ENCODE measurements around the gene CALM1. TPM values are rescaled to one million over a fixed set of nuclear protein-coding genes. Genes with fewer than 3 reads are reported as not detected.

Gene CALM1
- total RNA-seq, 1 experiment from 2014 or later, result 373 TPM

- TF ChIP-seq MLX (CRISPR knock-in tag; IDR thresholded peaks at IDR 0.05) (no peak), NR2C2 (CRISPR knock-in tag; IDR thresholded peaks at IDR 0.05) (no peak), GABPB1 (CRISPR knock-in tag; IDR thresholded peaks at IDR 0.05) (no peak)
- TF ChIP-seq, protein P1, sequence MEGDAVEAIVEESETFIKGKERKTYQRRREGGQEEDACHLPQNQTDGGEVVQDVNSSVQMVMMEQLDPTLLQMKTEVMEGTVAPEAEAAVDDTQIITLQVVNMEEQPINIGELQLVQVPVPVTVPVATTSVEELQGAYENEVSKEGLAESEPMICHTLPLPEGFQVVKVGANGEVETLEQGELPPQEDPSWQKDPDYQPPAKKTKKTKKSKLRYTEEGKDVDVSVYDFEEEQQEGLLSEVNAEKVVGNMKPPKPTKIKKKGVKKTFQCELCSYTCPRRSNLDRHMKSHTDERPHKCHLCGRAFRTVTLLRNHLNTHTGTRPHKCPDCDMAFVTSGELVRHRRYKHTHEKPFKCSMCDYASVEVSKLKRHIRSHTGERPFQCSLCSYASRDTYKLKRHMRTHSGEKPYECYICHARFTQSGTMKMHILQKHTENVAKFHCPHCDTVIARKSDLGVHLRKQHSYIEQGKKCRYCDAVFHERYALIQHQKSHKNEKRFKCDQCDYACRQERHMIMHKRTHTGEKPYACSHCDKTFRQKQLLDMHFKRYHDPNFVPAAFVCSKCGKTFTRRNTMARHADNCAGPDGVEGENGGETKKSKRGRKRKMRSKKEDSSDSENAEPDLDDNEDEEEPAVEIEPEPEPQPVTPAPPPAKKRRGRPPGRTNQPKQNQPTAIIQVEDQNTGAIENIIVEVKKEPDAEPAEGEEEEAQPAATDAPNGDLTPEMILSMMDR (IDR thresholded peaks at IDR 0.05), result no peak
These were observed 34.3 kb upstream of the CALM1 start (continued) for GRCh38 chr14:90362558-90362896.

- POLR2A ChIA-PET, result interaction anchor here (0.5 kb wide), 1 partner anchor 180 kb away, joined by 3 read pairs; no protein-coding TSS in a partner anchor
- no peaks in the 10 kb centered on the region for H3K9me3 Mint-ChIP-seq
- no peak overlapping the region for H3K27ac Mint-ChIP-seq
- no peak for ATAC-seq
- no peaks in the 10 kb centered on the region for H3K36me3 Mint-ChIP-seq
- no peak for TF ChIP-seq USF2 (CRISPR knock-in tag; IDR thresholded peaks at IDR 0.05)
- no peak for TF ChIP-seq NFYB (CRISPR knock-in tag; conservative IDR thresholded peaks at IDR 0.05; ENCODE audit: low read depth)
- TF ChIP-seq TP53 (CRISPR knock-in tag; IDR thresholded peaks at IDR 0.05), result no peak
- no peak overlapping the region for H3K4me3 Mint-ChIP-seq
- CTCF ChIA-PET, result interaction anchor here (1.1 kb wide), 2 partner anchors 389 to 391 kb away, joined by 3 to 5 read pairs; no protein-coding TSS in a partner anchor
- H3K4me1 Mint-ChIP-seq, result no peaks in the 10 kb centered on the region
- H3K27me3 Mint-ChIP-seq (ENCODE audit: low read depth), result no peaks in the 10 kb centered on the region
- no peak for DNase-seq (ENCODE audit: low spot score)
These were observed 27.7 kb upstream of the CALM1 start for GRCh38 chr14:90368946-90369721.

GRCh38 chr14:90373887-90374286 is 22.9 kb upstream of the CALM1 start:
- Mint-ChIP-seq H3K4me1 (no peaks in the 10 kb centered on the region), H3K9me3 (no peaks in the 10 kb centered on the region)
- TF ChIP-seq NR3C1 (CRISPR knock-in tag; conservative IDR thresholded peaks at IDR 0.05; ENCODE audit: low read depth), result no peak
- TF ChIP-seq, protein P2, sequence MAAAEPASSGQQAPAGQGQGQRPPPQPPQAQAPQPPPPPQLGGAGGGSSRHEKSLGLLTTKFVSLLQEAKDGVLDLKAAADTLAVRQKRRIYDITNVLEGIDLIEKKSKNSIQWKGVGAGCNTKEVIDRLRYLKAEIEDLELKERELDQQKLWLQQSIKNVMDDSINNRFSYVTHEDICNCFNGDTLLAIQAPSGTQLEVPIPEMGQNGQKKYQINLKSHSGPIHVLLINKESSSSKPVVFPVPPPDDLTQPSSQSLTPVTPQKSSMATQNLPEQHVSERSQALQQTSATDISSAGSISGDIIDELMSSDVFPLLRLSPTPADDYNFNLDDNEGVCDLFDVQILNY (CRISPR knock-in tag; IDR thresholded peaks at IDR 0.05), result no peak
- TF ChIP-seq ESRRA (CRISPR knock-in tag; IDR thresholded peaks at IDR 0.05; ENCODE audit: borderline replicate concordance), result no peak
- TF ChIP-seq, protein P3, sequence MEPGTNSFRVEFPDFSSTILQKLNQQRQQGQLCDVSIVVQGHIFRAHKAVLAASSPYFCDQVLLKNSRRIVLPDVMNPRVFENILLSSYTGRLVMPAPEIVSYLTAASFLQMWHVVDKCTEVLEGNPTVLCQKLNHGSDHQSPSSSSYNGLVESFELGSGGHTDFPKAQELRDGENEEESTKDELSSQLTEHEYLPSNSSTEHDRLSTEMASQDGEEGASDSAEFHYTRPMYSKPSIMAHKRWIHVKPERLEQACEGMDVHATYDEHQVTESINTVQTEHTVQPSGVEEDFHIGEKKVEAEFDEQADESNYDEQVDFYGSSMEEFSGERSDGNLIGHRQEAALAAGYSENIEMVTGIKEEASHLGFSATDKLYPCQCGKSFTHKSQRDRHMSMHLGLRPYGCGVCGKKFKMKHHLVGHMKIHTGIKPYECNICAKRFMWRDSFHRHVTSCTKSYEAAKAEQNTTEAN (CRISPR knock-in tag; IDR thresholded peaks at IDR 0.05), result no peak
- no peak for TF ChIP-seq ERG (CRISPR knock-in tag; IDR thresholded peaks at IDR 0.05)
- no peak for TF ChIP-seq FOXP1 (CRISPR knock-in tag; IDR thresholded peaks at IDR 0.05; ENCODE audit: borderline replicate concordance)
- TF ChIP-seq, protein P4, sequence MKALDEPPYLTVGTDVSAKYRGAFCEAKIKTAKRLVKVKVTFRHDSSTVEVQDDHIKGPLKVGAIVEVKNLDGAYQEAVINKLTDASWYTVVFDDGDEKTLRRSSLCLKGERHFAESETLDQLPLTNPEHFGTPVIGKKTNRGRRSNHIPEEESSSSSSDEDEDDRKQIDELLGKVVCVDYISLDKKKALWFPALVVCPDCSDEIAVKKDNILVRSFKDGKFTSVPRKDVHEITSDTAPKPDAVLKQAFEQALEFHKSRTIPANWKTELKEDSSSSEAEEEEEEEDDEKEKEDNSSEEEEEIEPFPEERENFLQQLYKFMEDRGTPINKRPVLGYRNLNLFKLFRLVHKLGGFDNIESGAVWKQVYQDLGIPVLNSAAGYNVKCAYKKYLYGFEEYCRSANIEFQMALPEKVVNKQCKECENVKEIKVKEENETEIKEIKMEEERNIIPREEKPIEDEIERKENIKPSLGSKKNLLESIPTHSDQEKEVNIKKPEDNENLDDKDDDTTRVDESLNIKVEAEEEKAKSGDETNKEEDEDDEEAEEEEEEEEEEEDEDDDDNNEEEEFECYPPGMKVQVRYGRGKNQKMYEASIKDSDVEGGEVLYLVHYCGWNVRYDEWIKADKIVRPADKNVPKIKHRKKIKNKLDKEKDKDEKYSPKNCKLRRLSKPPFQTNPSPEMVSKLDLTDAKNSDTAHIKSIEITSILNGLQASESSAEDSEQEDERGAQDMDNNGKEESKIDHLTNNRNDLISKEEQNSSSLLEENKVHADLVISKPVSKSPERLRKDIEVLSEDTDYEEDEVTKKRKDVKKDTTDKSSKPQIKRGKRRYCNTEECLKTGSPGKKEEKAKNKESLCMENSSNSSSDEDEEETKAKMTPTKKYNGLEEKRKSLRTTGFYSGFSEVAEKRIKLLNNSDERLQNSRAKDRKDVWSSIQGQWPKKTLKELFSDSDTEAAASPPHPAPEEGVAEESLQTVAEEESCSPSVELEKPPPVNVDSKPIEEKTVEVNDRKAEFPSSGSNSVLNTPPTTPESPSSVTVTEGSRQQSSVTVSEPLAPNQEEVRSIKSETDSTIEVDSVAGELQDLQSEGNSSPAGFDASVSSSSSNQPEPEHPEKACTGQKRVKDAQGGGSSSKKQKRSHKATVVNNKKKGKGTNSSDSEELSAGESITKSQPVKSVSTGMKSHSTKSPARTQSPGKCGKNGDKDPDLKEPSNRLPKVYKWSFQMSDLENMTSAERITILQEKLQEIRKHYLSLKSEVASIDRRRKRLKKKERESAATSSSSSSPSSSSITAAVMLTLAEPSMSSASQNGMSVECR (CRISPR knock-in tag; IDR thresholded peaks at IDR 0.05; ENCODE audit: borderline replicate concordance), result no peak
- TF ChIP-seq FOXJ3 (CRISPR knock-in tag; IDR thresholded peaks at IDR 0.05; ENCODE audit: borderline replicate concordance), result no peak
- TF ChIP-seq ZNF263 (CRISPR knock-in tag; IDR thresholded peaks at IDR 0.05; ENCODE audit: low read depth), result no peak
- no peak for TF ChIP-seq SP1 (CRISPR knock-in tag; conservative IDR thresholded peaks at IDR 0.05)
- TF ChIP-seq ATF1 (CRISPR knock-in tag; IDR thresholded peaks at IDR 0.05), result no peak
- TF ChIP-seq MXD4 (CRISPR knock-in tag; IDR thresholded peaks at IDR 0.05; ENCODE audit: borderline replicate concordance), result no peak
- no peak for TF ChIP-seq SMAD4 (CRISPR knock-in tag; IDR thresholded peaks at IDR 0.05)
- TF ChIP-seq MLX (CRISPR knock-in tag; IDR thresholded peaks at IDR 0.05), result no peak

More at GRCh38 chr14:90373887-90374286, 22.9 kb upstream of the CALM1 start:
- no peak overlapping the region for H3K27ac Mint-ChIP-seq
- ATAC-seq (no peak), DNase-seq (ENCODE audit: low spot score) (no peak)
- no peaks in the 10 kb centered on the region for H3K27me3 Mint-ChIP-seq (ENCODE audit: low read depth)
- H3K36me3 Mint-ChIP-seq, result no peaks in the 10 kb centered on the region
- ChIA-PET CTCF (interaction anchor here (0.7 to 1.0 kb wide), 2 partner anchors 384 to 981 kb away, joined by 3 to 5 read pairs; no protein-coding TSS in a partner anchor), POLR2A (interaction anchor here (0.7 kb wide), 1 partner anchor 90 kb away, joined by 3 read pairs; no protein-coding TSS in a partner anchor)
- no peak overlapping the region for H3K4me3 Mint-ChIP-seq
